ENCODE results near the gene ZDHHC3. TPM values are rescaled to one million over a fixed set of nuclear protein-coding genes. Genes with fewer than 3 reads are reported as not detected.

ZDHHC3 gene
- total and polyA plus RNA-seq, 12 donors, result 19.0 to 52.2 (median 42.2) TPM

GRCh38 chr3:45021524-45022297, 45.7 kb upstream of the ZDHHC3 start:
- no peaks in the 10 kb centered on the region for H3K9me3 ChIP-seq
- no peak for TF ChIP-seq CTCF (IDR thresholded peaks at IDR 0.05)
- intact Hi-C loops (cut with DNase I), result loop anchor here in 1 of 10 donors (5.0 kb wide), 1 partner anchor 44 kb away; the partner anchor contains the start of genes EXOSC7 and ZDHHC3
- DNase-seq (peak; percentile 68 to 73), ATAC-seq (peak; percentile 71 to 89 (median 82))
- WGBS, 2 donors, result 59 to 65% methylated on average over 12 of the region's 12 CpGs
- peak overlapping the region in 8 of 10 donors; percentile 40 to 76 (median 68) for H3K27ac ChIP-seq
- no peaks in the 10 kb centered on the region for H3K27me3 ChIP-seq
- H3K4me1 ChIP-seq, result peaks cover 11 to 82% (median 41%) of the 10 kb centered on the region in 9 donors
- H3K4me3 ChIP-seq, result no peak overlapping the region
- H3K36me3 ChIP-seq, result no peaks in the 10 kb centered on the region

- H3K27ac ChIP-seq, result peak overlapping the region in 4 of 10 donors; percentile 70 to 76 (median 73)
- H3K27me3 ChIP-seq, result no peaks in the 10 kb centered on the region
- WGBS, 2 donors, result 83 to 85% methylated on average over 8 of the region's 8 CpGs
- ATAC-seq, result no peak
- no peaks in the 10 kb centered on the region for H3K36me3 ChIP-seq
- DNase-seq, result no peak
- H3K4me3 ChIP-seq, result no peak overlapping the region
- H3K9me3 ChIP-seq, result no peaks in the 10 kb centered on the region
- peaks cover 7 to 75% (median 33%) of the 10 kb centered on the region in 9 donors for H3K4me1 ChIP-seq
- TF ChIP-seq CTCF (IDR thresholded peaks at IDR 0.05), result no peak
- intact Hi-C loops (cut with DNase I), result loop anchor here in 1 of 10 donors (5.0 kb wide), 1 partner anchor 43 kb away; the partner anchor contains the start of genes EXOSC7 and ZDHHC3
Measured at GRCh38 chr3:45020534-45020933, 44.6 kb upstream of the ZDHHC3 start.

- intact Hi-C loops (cut with DNase I), result no loop called here
- peak in 1 of 8 donors; percentile 5 for ATAC-seq
- Histone ChIP-seq H3K27ac (peak overlapping the region in 5 of 10 donors; percentile 16 to 58 (median 45)), H3K9me3 (no peaks in the 10 kb centered on the region), H3K27me3 (no peaks in the 10 kb centered on the region), H3K4me3 (no peak overlapping the region), H3K4me1 (peaks cover 2 to 70% (median 26%) of the 10 kb centered on the region in 9 donors), H3K36me3 (peaks cover 0 to 14% (median 0%) of the 10 kb centered on the region in 9 donors)
- 45 to 62% methylated on average over 5 of the region's 5 CpGs for WGBS, 2 donors
- DNase-seq, result no peak
- no peak for TF ChIP-seq CTCF (IDR thresholded peaks at IDR 0.05)
Measured at GRCh38 chr3:45017821-45018220, 41.8 kb upstream of the ZDHHC3 start.

- no peak for ATAC-seq
- Histone ChIP-seq H3K36me3 (peaks cover 0 to 18% (median 0%) of the 10 kb centered on the region in 9 donors), H3K9me3 (no peaks in the 10 kb centered on the region), H3K27me3 (no peaks in the 10 kb centered on the region), H3K4me3 (no peak overlapping the region), H3K4me1 (peaks cover 8 to 72% (median 34%) of the 10 kb centered on the region in 9 donors), H3K27ac (peak overlapping the region in 3 of 10 donors; percentile 3 to 58 (median 17))
- no peak for TF ChIP-seq CTCF (IDR thresholded peaks at IDR 0.05)
- intact Hi-C loops (cut with DNase I), result no loop called here
- WGBS, 2 donors, result 63% methylated on average over 2 of the region's 2 CpGs
- DNase-seq, result no peak
Measured at GRCh38 chr3:45016916-45017315, 40.9 kb upstream of the ZDHHC3 start.

Measured in heart right ventricle (tissue), 16 donors.